Smooth muscle cell (in vitro differentiated cells): ENCODE data around the gene ECT2L. TPM values are rescaled to one million over a fixed set of nuclear protein-coding genes. Genes with fewer than 3 reads are reported as not detected.

Source experiments
- DNase-seq: peaks from one replicate; lab custom pipeline; 2025; ENCODE audit not compliant: unreplicated experiment; lab: John Stamatoyannopoulos, UW
- H2AFZ ChIP-seq: fragments of 200-600 bp; sonication (generic); 2 replicates; pipeline ENCODE4 v1.6.0; 2016; ENCODE audit warnings: antibody characterized with exemption, low read depth, mild to moderate bottlenecking
- H3F3A ChIP-seq: fragments of 200-600 bp; sonication (generic); 2 replicates; pipeline ENCODE4 v1.6.0; 2017; ENCODE audit warnings: antibody characterized with exemption, low read depth
- H3K27ac ChIP-seq: fragments of 200-600 bp; sonication (generic); 2 replicates; pipeline ENCODE4 v1.5.1; 2016; ENCODE audit warnings: low read depth, mild to moderate bottlenecking
- H3K27me3 ChIP-seq: fragments of 200-600 bp; sonication (generic); 2 replicates; pipeline ENCODE4 v1.6.1; 2016; ENCODE audit warnings: low read depth, mild to moderate bottlenecking
- H3K36me3 ChIP-seq: fragments of 200-600 bp; sonication (generic); 2 replicates; pipeline ENCODE4 v1.5.1; 2016; ENCODE audit warnings: low read depth
- H3K4me1 ChIP-seq: fragments of 200-600 bp; sonication (generic); 2 replicates; pipeline ENCODE4 v1.5.1; 2016; ENCODE audit warnings: low read depth
- H3K4me2 ChIP-seq: fragments of 200-600 bp; sonication (generic); 2 replicates; pipeline ENCODE4 v1.6.0; 2016; ENCODE audit warnings: mild to moderate bottlenecking
- H3K4me3 ChIP-seq: fragments of 200-600 bp; sonication (generic); 2 replicates; pipeline ENCODE4 v1.5.1; 2016; ENCODE audit warnings: mild to moderate bottlenecking
- H3K79me2 ChIP-seq: fragments of 200-600 bp; sonication (generic); 2 replicates; pipeline ENCODE4 v1.6.0; 2016; ENCODE audit warnings: low read depth, mild to moderate bottlenecking
- H3K9ac ChIP-seq: fragments of 200-600 bp; sonication (generic); 2 replicates; pipeline ENCODE4 v1.6.0; 2016; ENCODE audit warnings: low read depth
- H3K9me3 ChIP-seq: fragments of 200-600 bp; sonication (generic); replicated peaks from 2 replicates; pipeline ENCODE4 v1.5.1; 2016; ENCODE audit warnings: low read depth
- H4K20me1 ChIP-seq: fragments of 200-600 bp; sonication (generic); 2 replicates; pipeline ENCODE4 v1.6.0; 2016; ENCODE audit warnings: low read depth
- CTCF ChIP-seq: fragments of 200-600 bp; sonication (generic); IDR thresholded peaks from 2 replicates; pipeline ENCODE4 v1.5.1; 2017; ENCODE audit warnings: borderline replicate concordance, mild to moderate bottlenecking, antibody characterized with exemption; ENCODE audit not compliant: insufficient read depth, poor library complexity, severe bottlenecking
- WGBS: methylation state at CpG from one replicate; pipeline ENCODE4 v1.1.7; 2016; ENCODE audit warnings: low lambda C conversion rate; 5-methylcytosine and 5-hydroxymethylcytosine counted together
- polyA plus RNA-seq: library from polyadenylated mRNA; unstranded; fragments of >200 nt; fragmentation: Nextera tagmentation; extraction: Ambion mirVana; gene quantifications from 2 replicates; pipeline ENCODE4 v1.2.1, GENCODE V29; 2016
- total RNA-seq: library from RNA; depleted of rRNA; stranded (reverse); fragments of >200 nt; gene quantifications from 2 replicates; pipeline ENCODE4 v1.2.3, GENCODE V29; 2014

ECT2L gene
- total and polyA plus RNA-seq, 2 experiments from 2014 or later = 0.14 TPM; not detected in 1

GRCh38 chr6:138857775-138858174, 61.9 kb downstream of the ECT2L start:
- no peaks in the 10 kb centered on the region for H4K20me1 ChIP-seq
- H3K4me1 ChIP-seq = no peaks in the 10 kb centered on the region
- H3K9ac ChIP-seq = no peak overlapping the region
- H2AFZ ChIP-seq = no peak overlapping the region
- no peak for DNase-seq
- no peak overlapping the region for H3K4me3 ChIP-seq
- H3K27ac ChIP-seq = no peak overlapping the region
- H3K4me2 ChIP-seq = no peak overlapping the region
- 84% methylated on average over 10 of the region's 10 CpGs for WGBS
- H3K9me3 ChIP-seq = no peaks in the 10 kb centered on the region
- H3K27me3 ChIP-seq = no peaks in the 10 kb centered on the region
- TF ChIP-seq CTCF = no peak
- no peaks in the 10 kb centered on the region for H3F3A ChIP-seq
- no peaks in the 10 kb centered on the region for H3K79me2 ChIP-seq
- H3K36me3 ChIP-seq = no peaks in the 10 kb centered on the region

- Histone ChIP-seq H3F3A (no peaks in the 10 kb centered on the region), H3K4me1 (no peaks in the 10 kb centered on the region), H3K36me3 (no peaks in the 10 kb centered on the region), H4K20me1 (no peaks in the 10 kb centered on the region), H3K79me2 (no peaks in the 10 kb centered on the region), H3K4me3 (no peak overlapping the region), H3K9ac (no peak overlapping the region), H2AFZ (no peak overlapping the region), H3K27ac (no peak overlapping the region), H3K9me3 (no peaks in the 10 kb centered on the region), H3K4me2 (no peak overlapping the region), H3K27me3 (no peaks in the 10 kb centered on the region)
- no peak for TF ChIP-seq CTCF
- no peak for DNase-seq
- 88% methylated on average over 8 of the region's 8 CpGs for WGBS
These were observed 66.6 kb downstream of the ECT2L start for GRCh38 chr6:138862456-138862855.

GRCh38 chr6:138863321-138863720, 67.4 kb downstream of the ECT2L start:
- Histone ChIP-seq H3K4me3 (no peak overlapping the region), H3K4me1 (peaks cover 3% of the 10 kb centered on the region), H2AFZ (no peak overlapping the region), H3K9me3 (no peaks in the 10 kb centered on the region), H3K4me2 (no peak overlapping the region), H3K9ac (no peak overlapping the region), H3K27me3 (no peaks in the 10 kb centered on the region), H4K20me1 (no peaks in the 10 kb centered on the region), H3F3A (peaks cover 4% of the 10 kb centered on the region), H3K36me3 (no peaks in the 10 kb centered on the region), H3K79me2 (no peaks in the 10 kb centered on the region), H3K27ac (no peak overlapping the region)
- DNase-seq = no peak
- TF ChIP-seq CTCF = no peak
- WGBS = 91% methylated on average over 9 of the region's 9 CpGs

- H3K4me3 ChIP-seq = no peak overlapping the region
- 49% methylated on average over 6 of the region's 6 CpGs for WGBS
- H2AFZ ChIP-seq = no peak overlapping the region
- peaks cover 14% of the 10 kb centered on the region for H3K4me1 ChIP-seq
- H3K9me3 ChIP-seq = no peaks in the 10 kb centered on the region
- no peaks in the 10 kb centered on the region for H4K20me1 ChIP-seq
- no peak overlapping the region for H3K9ac ChIP-seq
- H3K4me2 ChIP-seq = no peak overlapping the region
- H3K36me3 ChIP-seq = no peaks in the 10 kb centered on the region
- no peaks in the 10 kb centered on the region for H3K27me3 ChIP-seq
- no peak overlapping the region for H3K27ac ChIP-seq
- H3K79me2 ChIP-seq = no peaks in the 10 kb centered on the region
- TF ChIP-seq CTCF = no peak
- DNase-seq = no peak
- peaks cover 9% of the 10 kb centered on the region for H3F3A ChIP-seq
These were observed 68.5 kb downstream of the ECT2L start for GRCh38 chr6:138864343-138864890.
